GM23338 (cell line): ENCODE measurements around the gene ASB15. TPM values are rescaled to one million over a fixed set of nuclear protein-coding genes. Genes with fewer than 3 reads are reported as not detected.

Experiments
- ATAC-seq: fragments of 200-7000 bp; cut with Tn5 transposase; 3 replicates; pipeline ENCODE4 v1.9.1; 2020
- DNase-seq: peaks from one replicate; pipeline ENCODE4 v3.0.0-alpha.2; 2015; ENCODE audit warnings: low spot score
- H2AFZ ChIP-seq: fragments of 200-600 bp; sonication (generic); 2 replicates; pipeline ENCODE4 v1.8.0; 2016; ENCODE audit warnings: antibody characterized with exemption, mild to moderate bottlenecking, moderate library complexity
- H3F3A ChIP-seq: fragments of 200-600 bp; sonication (generic); replicated peaks from 2 replicates; pipeline ENCODE4 v1.8.0; 2017; ENCODE audit warnings: antibody characterized with exemption, mixed run types, low read depth
- H3K27ac ChIP-seq: fragments of 200-600 bp; sonication (generic); 2 replicates; pipeline ENCODE4 v1.6.1; 2016; ENCODE audit warnings: low read depth
- H3K27me3 ChIP-seq: fragments of 200-600 bp; sonication (generic); 2 replicates; pipeline ENCODE4 v1.8.0; 2016; ENCODE audit warnings: mild to moderate bottlenecking, mixed run types, moderate library complexity; ENCODE audit not compliant: insufficient read depth
- H3K36me3 ChIP-seq: fragments of 200-600 bp; sonication (generic); 2 replicates; pipeline ENCODE4 v1.8.0; 2016; ENCODE audit warnings: mild to moderate bottlenecking; ENCODE audit not compliant: insufficient read depth
- H3K4me1 ChIP-seq: fragments of 200-600 bp; sonication (generic); 2 replicates; pipeline ENCODE4 v1.8.0; 2016; ENCODE audit warnings: mild to moderate bottlenecking, moderate library complexity; ENCODE audit not compliant: insufficient read depth
- H3K4me2 ChIP-seq: fragments of 200-600 bp; sonication (generic); 2 replicates; pipeline ENCODE4 v1.7.1; 2017; ENCODE audit warnings: mixed run types
- H3K4me3 ChIP-seq: fragments of 200-600 bp; sonication (generic); 2 replicates; pipeline ENCODE4 v1.6.1; 2016; ENCODE audit warnings: mixed run types
- H3K79me2 ChIP-seq: fragments of 200-600 bp; sonication (generic); replicated peaks from 2 replicates; pipeline ENCODE4 v1.8.0; 2017; ENCODE audit warnings: mild to moderate bottlenecking; ENCODE audit not compliant: insufficient read depth
- H3K9me2 ChIP-seq: fragments of 200-600 bp; sonication (generic); 2 replicates; pipeline ENCODE4 v1.8.0; 2017; ENCODE audit not compliant: insufficient read depth
- H4K20me1 ChIP-seq: fragments of 200-600 bp; sonication (generic); replicated peaks from 2 replicates; pipeline ENCODE4 v1.8.0; 2017; ENCODE audit warnings: mild to moderate bottlenecking; ENCODE audit not compliant: insufficient read depth
- H3K27ac Mint-ChIP-seq: 2 replicates; pipeline ENCODE4 v1.8.0; 2020; ENCODE audit warnings: inconsistent platforms, mild to moderate bottlenecking, moderate library complexity, mixed read lengths
- H3K27me3 Mint-ChIP-seq: 3 replicates; pipeline ENCODE4 v1.8.0; 2022; ENCODE audit warnings: low read depth, mild to moderate bottlenecking, moderate library complexity, mixed read lengths, inconsistent platforms; ENCODE audit not compliant: insufficient read depth, poor library complexity
- H3K36me3 Mint-ChIP-seq: 3 replicates; pipeline ENCODE4 v1.8.0; 2021; ENCODE audit warnings: low read depth, mild to moderate bottlenecking, inconsistent platforms, moderate library complexity, mixed read lengths
- H3K4me1 Mint-ChIP-seq: 3 replicates; pipeline ENCODE4 v1.8.0; 2020; ENCODE audit warnings: mild to moderate bottlenecking, inconsistent platforms, mixed read lengths
- H3K4me3 Mint-ChIP-seq: 3 replicates; pipeline ENCODE4 v1.8.0; 2021; ENCODE audit warnings: moderate library complexity, mild to moderate bottlenecking, inconsistent platforms, mixed read lengths
- H3K9me3 Mint-ChIP-seq: 3 replicates; pipeline ENCODE4 v1.8.0; 2020; ENCODE audit warnings: moderate library complexity, mild to moderate bottlenecking, inconsistent platforms, mixed read lengths
- CREB1 ChIP-seq: fragments of 250-450 bp; sonication (Bioruptor Pico); IDR thresholded peaks from 2 replicates; pipeline ENCODE4 v1.5.0; 2020; ENCODE audit warnings: low read depth, mild to moderate bottlenecking, moderate library complexity
- NANOG ChIP-seq: IDR thresholded peaks from 2 replicates; pipeline ENCODE4 v1.6.1; 2016; ENCODE audit warnings: antibody characterized with exemption, borderline replicate concordance
- POLR2AphosphoS5 ChIP-seq: IDR thresholded peaks from 2 replicates; pipeline ENCODE4 v1.6.1; 2016; ENCODE audit warnings: antibody characterized with exemption, low read depth
- ZNF114 ChIP-seq: fragments of 250-450 bp; sonication (Bioruptor Pico); IDR thresholded peaks from 2 replicates; pipeline ENCODE4 v1.5.0; 2020; ENCODE audit warnings: mild to moderate bottlenecking, moderate library complexity
- polyA plus RNA-seq: library from polyadenylated mRNA; unstranded; fragments of >200 nt; fragmentation: Nextera tagmentation; extraction: Ambion mirVana; gene quantifications from 2 replicates; pipeline ENCODE4 v1.2.1, GENCODE V29; 2016
- total RNA-seq: library from RNA; depleted of rRNA; stranded (reverse); fragments of >200 nt; shearing (Covaris generic); gene quantifications from 2 replicates; pipeline ENCODE4 v1.2.3, GENCODE V29; 2014
- TF ChIP-seq, protein P1 (sequence below): fragments of 250-450 bp; sonication (Bioruptor Pico); IDR thresholded peaks from 2 replicates; pipeline ENCODE4 v1.5.0; 2020; ENCODE audit warnings: mild to moderate bottlenecking, moderate library complexity
- TF ChIP-seq, protein P2 (sequence below), 2 experiments: fragments of 200-600 bp in 1 of 2; sonication (generic) in 1 of 2; conservative IDR thresholded peaks; 2 replicates each; pipeline versions ENCODE4 v1.5.1 to v1.6.1; 2016 to 2017; ENCODE audit warnings: antibody characterized with exemption in 2 of 2, low read depth in 2 of 2, mild to moderate bottlenecking in 2 of 2, moderate library complexity in 1 of 2

The ASB15 gene
- total and polyA plus RNA-seq, 2 experiments from 2014 or later: not detected

DNA sequence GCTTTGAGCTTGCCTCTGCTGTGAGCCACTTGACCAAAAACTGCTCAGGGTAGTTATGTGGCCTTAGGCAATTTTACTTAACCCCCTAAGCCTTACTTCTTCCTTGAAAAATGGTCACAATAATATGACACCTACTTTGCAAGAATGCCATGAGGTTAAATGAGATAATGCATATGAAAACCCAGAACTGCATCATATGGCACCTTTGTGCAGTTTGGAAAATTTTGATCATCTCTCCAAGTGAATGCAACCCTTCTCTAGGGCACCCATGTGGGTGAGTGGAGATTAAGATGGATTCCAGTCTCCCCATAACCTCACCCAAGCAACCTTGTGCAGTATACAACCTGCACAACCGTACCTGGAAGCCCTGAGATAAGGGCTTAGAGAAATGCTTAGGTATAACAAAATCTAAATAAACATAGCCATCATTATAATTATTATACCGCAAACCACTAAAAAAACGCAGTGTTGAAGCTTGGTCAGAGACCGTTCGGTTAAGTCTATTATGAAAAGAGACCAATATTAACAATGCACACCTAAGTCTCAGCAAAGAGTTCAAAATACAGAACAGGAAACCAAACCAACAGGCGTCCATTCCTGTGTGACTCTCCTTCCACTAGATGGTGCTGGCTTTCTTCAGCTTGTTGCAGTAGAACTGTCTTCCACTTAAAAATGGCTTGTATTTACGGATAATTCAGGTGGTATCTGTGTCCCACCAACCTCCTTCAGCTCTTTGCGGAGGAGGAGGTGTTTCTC, 21.0 kb upstream of the ASB15 start:
- Histone ChIP-seq H3K4me1 (peaks cover 18% of the 10 kb centered on the region), H3F3A (no peaks in the 10 kb centered on the region), H2AFZ (0 out of 2 replicates have a peak overlapping the region, but pooled peaks have one; percentile 28), H3K27me3 (no peaks in the 10 kb centered on the region), H3K4me3 (no peak overlapping the region), H3K4me2 (no peak overlapping the region), H3K79me2 (no peaks in the 10 kb centered on the region), H3K36me3 (no peaks in the 10 kb centered on the region), H3K27ac (no peak overlapping the region), H3K9me2 (no peaks in the 10 kb centered on the region), H4K20me1 (no peaks in the 10 kb centered on the region)
- ATAC-seq (peak; percentile 96), DNase-seq (peak; percentile 78)
- Mint-ChIP-seq H3K4me3 (no peak overlapping the region), H3K36me3 (no peaks in the 10 kb centered on the region), H3K4me1 (peaks cover 39% of the 10 kb centered on the region), H3K9me3 (no peaks in the 10 kb centered on the region), H3K27me3 (no peaks in the 10 kb centered on the region), H3K27ac (peak overlapping the region; percentile 67; the same call in 1 of the 2 replicates)
- TF ChIP-seq ZNF114 (no peak), CREB1 (no peak), POLR2AphosphoS5 (no peak), NANOG (no peak)
- TF ChIP-seq, protein P1, sequence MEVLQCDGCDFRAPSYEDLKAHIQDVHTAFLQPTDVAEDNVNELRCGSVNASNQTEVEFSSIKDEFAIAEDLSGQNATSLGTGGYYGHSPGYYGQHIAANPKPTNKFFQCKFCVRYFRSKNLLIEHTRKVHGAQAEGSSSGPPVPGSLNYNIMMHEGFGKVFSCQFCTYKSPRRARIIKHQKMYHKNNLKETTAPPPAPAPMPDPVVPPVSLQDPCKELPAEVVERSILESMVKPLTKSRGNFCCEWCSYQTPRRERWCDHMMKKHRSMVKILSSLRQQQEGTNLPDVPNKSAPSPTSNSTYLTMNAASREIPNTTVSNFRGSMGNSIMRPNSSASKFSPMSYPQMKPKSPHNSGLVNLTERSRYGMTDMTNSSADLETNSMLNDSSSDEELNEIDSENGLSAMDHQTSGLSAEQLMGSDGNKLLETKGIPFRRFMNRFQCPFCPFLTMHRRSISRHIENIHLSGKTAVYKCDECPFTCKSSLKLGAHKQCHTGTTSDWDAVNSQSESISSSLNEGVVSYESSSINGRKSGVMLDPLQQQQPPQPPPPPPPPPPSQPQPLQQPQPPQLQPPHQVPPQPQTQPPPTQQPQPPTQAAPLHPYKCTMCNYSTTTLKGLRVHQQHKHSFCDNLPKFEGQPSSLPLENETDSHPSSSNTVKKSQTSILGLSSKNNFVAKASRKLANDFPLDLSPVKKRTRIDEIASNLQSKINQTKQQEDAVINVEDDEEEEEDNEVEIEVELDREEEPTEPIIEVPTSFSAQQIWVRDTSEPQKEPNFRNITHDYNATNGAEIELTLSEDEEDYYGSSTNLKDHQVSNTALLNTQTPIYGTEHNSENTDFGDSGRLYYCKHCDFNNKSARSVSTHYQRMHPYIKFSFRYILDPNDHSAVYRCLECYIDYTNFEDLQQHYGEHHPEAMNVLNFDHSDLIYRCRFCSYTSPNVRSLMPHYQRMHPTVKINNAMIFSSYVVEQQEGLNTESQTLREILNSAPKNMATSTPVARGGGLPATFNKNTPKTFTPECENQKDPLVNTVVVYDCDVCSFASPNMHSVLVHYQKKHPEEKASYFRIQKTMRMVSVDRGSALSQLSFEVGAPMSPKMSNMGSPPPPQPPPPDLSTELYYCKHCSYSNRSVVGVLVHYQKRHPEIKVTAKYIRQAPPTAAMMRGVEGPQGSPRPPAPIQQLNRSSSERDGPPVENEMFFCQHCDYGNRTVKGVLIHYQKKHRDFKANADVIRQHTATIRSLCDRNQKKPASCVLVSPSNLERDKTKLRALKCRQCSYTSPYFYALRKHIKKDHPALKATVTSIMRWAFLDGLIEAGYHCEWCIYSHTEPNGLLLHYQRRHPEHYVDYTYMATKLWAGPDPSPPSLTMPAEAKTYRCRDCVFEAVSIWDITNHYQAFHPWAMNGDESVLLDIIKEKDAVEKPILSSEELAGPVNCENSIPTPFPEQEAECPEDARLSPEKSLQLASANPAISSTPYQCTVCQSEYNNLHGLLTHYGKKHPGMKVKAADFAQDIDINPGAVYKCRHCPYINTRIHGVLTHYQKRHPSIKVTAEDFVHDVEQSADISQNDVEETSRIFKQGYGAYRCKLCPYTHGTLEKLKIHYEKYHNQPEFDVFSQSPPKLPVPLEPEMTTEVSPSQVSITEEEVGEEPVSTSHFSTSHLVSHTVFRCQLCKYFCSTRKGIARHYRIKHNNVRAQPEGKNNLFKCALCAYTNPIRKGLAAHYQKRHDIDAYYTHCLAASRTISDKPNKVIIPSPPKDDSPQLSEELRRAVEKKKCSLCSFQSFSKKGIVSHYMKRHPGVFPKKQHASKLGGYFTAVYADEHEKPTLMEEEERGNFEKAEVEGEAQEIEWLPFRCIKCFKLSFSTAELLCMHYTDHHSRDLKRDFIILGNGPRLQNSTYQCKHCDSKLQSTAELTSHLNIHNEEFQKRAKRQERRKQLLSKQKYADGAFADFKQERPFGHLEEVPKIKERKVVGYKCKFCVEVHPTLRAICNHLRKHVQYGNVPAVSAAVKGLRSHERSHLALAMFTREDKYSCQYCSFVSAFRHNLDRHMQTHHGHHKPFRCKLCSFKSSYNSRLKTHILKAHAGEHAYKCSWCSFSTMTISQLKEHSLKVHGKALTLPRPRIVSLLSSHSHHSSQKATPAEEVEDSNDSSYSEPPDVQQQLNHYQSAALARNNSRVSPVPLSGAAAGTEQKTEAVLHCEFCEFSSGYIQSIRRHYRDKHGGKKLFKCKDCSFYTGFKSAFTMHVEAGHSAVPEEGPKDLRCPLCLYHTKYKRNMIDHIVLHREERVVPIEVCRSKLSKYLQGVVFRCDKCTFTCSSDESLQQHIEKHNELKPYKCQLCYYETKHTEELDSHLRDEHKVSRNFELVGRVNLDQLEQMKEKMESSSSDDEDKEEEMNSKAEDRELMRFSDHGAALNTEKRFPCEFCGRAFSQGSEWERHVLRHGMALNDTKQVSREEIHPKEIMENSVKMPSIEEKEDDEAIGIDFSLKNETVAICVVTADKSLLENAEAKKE: peak; percentile 25; the same call in 1 of the 2 replicates
- TF ChIP-seq, protein P2, sequence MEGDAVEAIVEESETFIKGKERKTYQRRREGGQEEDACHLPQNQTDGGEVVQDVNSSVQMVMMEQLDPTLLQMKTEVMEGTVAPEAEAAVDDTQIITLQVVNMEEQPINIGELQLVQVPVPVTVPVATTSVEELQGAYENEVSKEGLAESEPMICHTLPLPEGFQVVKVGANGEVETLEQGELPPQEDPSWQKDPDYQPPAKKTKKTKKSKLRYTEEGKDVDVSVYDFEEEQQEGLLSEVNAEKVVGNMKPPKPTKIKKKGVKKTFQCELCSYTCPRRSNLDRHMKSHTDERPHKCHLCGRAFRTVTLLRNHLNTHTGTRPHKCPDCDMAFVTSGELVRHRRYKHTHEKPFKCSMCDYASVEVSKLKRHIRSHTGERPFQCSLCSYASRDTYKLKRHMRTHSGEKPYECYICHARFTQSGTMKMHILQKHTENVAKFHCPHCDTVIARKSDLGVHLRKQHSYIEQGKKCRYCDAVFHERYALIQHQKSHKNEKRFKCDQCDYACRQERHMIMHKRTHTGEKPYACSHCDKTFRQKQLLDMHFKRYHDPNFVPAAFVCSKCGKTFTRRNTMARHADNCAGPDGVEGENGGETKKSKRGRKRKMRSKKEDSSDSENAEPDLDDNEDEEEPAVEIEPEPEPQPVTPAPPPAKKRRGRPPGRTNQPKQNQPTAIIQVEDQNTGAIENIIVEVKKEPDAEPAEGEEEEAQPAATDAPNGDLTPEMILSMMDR (conservative IDR thresholded peaks at IDR 0.05; ENCODE audit: low read depth in 2 of 2): peak; percentile 89 to 98
